Endothelial cell of umbilical vein (primary cell): Measurements from ENCODE around the gene CTR9. TPM values are rescaled to one million over a fixed set of nuclear protein-coding genes. Genes with fewer than 3 reads are reported as not detected.

ENCODE experiments used
- BruUV-seq: library from RNA; stranded (reverse); fragments of 400-500 nt; replicated peaks from 2 replicates; lab custom pipeline; 2021; lab: Mats Ljungman, UMichigan
- CTCF ChIA-PET: fragments of 300-600, 350-600 bp; sonication (Branson Sonifier 250); formaldehyde crosslinking; loops from one replicate; lab custom pipeline; 2021; ENCODE audit warnings: antibody characterized with exemption, inconsistent platforms; lab: Charles Lee
- POLR2A ChIA-PET: fragments of 300-600, 350-600 bp; sonication (Branson Sonifier 250); formaldehyde crosslinking; loops from one replicate; lab custom pipeline; 2021; ENCODE audit warnings: antibody characterized with exemption, inconsistent platforms; lab: Charles Lee
- DNase-seq: peaks from one replicate; pipeline ENCODE4 v3.0.0-alpha.2; 2011; ENCODE audit warnings: low read depth, low spot score
- FAIRE-seq: peaks from 2 replicates; lab custom pipeline; 2011; peaks lifted over from hg19 to GRCh38; lab: Jason Lieb, UNC
- H2AFZ ChIP-seq: 2 replicates; pipeline ENCODE4 v1.6.0; 2012; ENCODE audit warnings: low read depth, low read length, control low read depth, inconsistent platforms
- H3K27ac ChIP-seq: 2 replicates; pipeline ENCODE4 v1.5.1; 2011; ENCODE audit warnings: low read depth, mild to moderate bottlenecking, control low read depth, low read length, moderate library complexity; ENCODE audit not compliant: insufficient read depth
- H3K27me3 ChIP-seq, 2 experiments: 2 replicates each; pipeline versions ENCODE4 v1.6.0 to v1.6.1; 2011; ENCODE audit warnings: low read length in 2 of 2, mixed read lengths in 1 of 2; ENCODE audit not compliant: control insufficient read depth in 2 of 2, insufficient read depth in 2 of 2
- H3K36me3 ChIP-seq, 2 experiments: 2 replicates in 1 of 2; 3 replicates in 1 of 2; pipeline ENCODE4 v1.5.1; 2011; ENCODE audit warnings: low read length in 2 of 2, mild to moderate bottlenecking in 1 of 2, moderate library complexity in 1 of 2; ENCODE audit not compliant: control insufficient read depth in 2 of 2, insufficient read depth in 2 of 2; ENCODE audit errors: extremely low read depth in 1 of 2
- H3K4me1 ChIP-seq: 3 replicates; pipeline ENCODE4 v1.5.1; 2011; ENCODE audit warnings: mild to moderate bottlenecking, low read length; ENCODE audit not compliant: control insufficient read depth, insufficient read depth; ENCODE audit errors: extremely low read depth
- H3K4me2 ChIP-seq: 2 replicates; pipeline ENCODE4 v1.6.1; 2011; ENCODE audit warnings: low read length, control low read depth, mixed read lengths; ENCODE audit not compliant: insufficient read depth
- H3K4me3 ChIP-seq, 3 experiments: fragments of 200-600 bp in 1 of 3; sonication (generic), shearing (Covaris generic) in 1 of 3; replicated peaks in 1 of 3; 2 replicates each; pipeline ENCODE4 v1.5.1; 2011 to 2016; ENCODE audit warnings: control low read depth in 3 of 3, low read length in 3 of 3, mild to moderate bottlenecking in 2 of 3, inconsistent platforms in 1 of 3, low read depth in 1 of 3, moderate library complexity in 1 of 3; ENCODE audit not compliant: insufficient read depth in 1 of 3
- H3K79me2 ChIP-seq: 2 replicates; pipeline ENCODE4 v1.6.0; 2012; ENCODE audit warnings: low read length, inconsistent platforms; ENCODE audit not compliant: control insufficient read depth, insufficient read depth
- H3K9ac ChIP-seq: replicated peaks from 2 replicates; pipeline ENCODE3; 2011; ENCODE audit warnings: low read length, control low read depth; ENCODE audit not compliant: insufficient read depth; ENCODE audit errors: extremely low read depth
- H3K9me1 ChIP-seq: replicated peaks from 3 replicates; pipeline ENCODE4 v1.6.0; 2011; ENCODE audit warnings: mild to moderate bottlenecking, low read length; ENCODE audit not compliant: control insufficient read depth, insufficient read depth; ENCODE audit errors: extremely low read depth
- H3K9me3 ChIP-seq: replicated peaks from 2 replicates; pipeline ENCODE4 v1.5.1; 2012; ENCODE audit warnings: low read length, inconsistent platforms; ENCODE audit not compliant: control insufficient read depth, insufficient read depth
- H4K20me1 ChIP-seq: replicated peaks from 2 replicates; pipeline ENCODE3; 2011; ENCODE audit warnings: mild to moderate bottlenecking, low read length; ENCODE audit not compliant: control insufficient read depth, insufficient read depth; ENCODE audit errors: extremely low read depth
- CTCF ChIP-seq, 2 donors: IDR thresholded peaks; 1 replicate in 1 of 2; 2 replicates in 1 of 2; pipeline ENCODE4 v1.5.1; 2011; ENCODE audit warnings: low read length in 2 of 2, mild to moderate bottlenecking in 2 of 2, moderate library complexity in 2 of 2, control low read depth in 1 of 2, inconsistent platforms in 1 of 2, low read depth in 1 of 2; ENCODE audit not compliant: insufficient read depth in 1 of 2; ENCODE audit errors: extremely low read depth in 1 of 2
- EZH2 ChIP-seq: IDR thresholded peaks from 2 replicates; pipeline ENCODE4 v1.6.1; 2012; ENCODE audit warnings: borderline replicate concordance, low read depth, mild to moderate bottlenecking, moderate library complexity, low read length, inconsistent platforms; ENCODE audit not compliant: severe bottlenecking
- FOS ChIP-seq: IDR thresholded peaks from 2 replicates; pipeline ENCODE4 v1.6.1; 2011; ENCODE audit warnings: mild to moderate bottlenecking, low read length, moderate library complexity, borderline replicate concordance; ENCODE audit not compliant: insufficient read depth
- GATA2 ChIP-seq: IDR thresholded peaks from 2 replicates; pipeline ENCODE4 v1.7.0; 2011; ENCODE audit warnings: low read depth, mild to moderate bottlenecking, moderate library complexity, mixed read lengths, low read length; ENCODE audit not compliant: insufficient read length, insufficient read depth
- JUN ChIP-seq: IDR thresholded peaks from 2 replicates; pipeline ENCODE4 v1.6.1; 2011; ENCODE audit warnings: borderline replicate concordance, low read depth; ENCODE audit not compliant: insufficient read length, insufficient read depth
- MAX ChIP-seq: IDR thresholded peaks from 2 replicates; pipeline ENCODE4 v1.6.1; 2011; ENCODE audit not compliant: insufficient read depth, insufficient read length
- MYC ChIP-seq: IDR thresholded peaks from one replicate; pipeline ENCODE4 v1.6.1; 2011; ENCODE audit warnings: mild to moderate bottlenecking, low read depth, low read length
- POLR2A ChIP-seq: IDR thresholded peaks from 2 replicates; pipeline ENCODE4 v1.6.1; 2012; ENCODE audit warnings: low read depth, mild to moderate bottlenecking, control low read depth, low read length
- POLR2AphosphoS5 ChIP-seq: IDR thresholded peaks from 2 replicates; pipeline ENCODE4 v1.6.1; 2012; ENCODE audit warnings: low read depth, mild to moderate bottlenecking, control low read depth, low read length, moderate library complexity; ENCODE audit not compliant: insufficient read depth
- dilution Hi-C: fragments of 300-500 bp; cut with MboI; formaldehyde crosslinking; loops from one replicate; pipeline ENCODE4 v1.15.0; 2019; ENCODE audit warnings: low sequenced_read_pairs; ENCODE audit not compliant: extremely low pct_ligation_motif_present
- intact Hi-C: fragments of 100-400 bp; cut with micrococcal nuclease; formaldehyde crosslinking; loops from one replicate; pipeline ENCODE4 v1.10.0; 2022
- polyA plus RNA-seq, 4 experiments: library from polyadenylated mRNA; depleted of rRNA in 3 of 4; stranded (reverse) in 3 of 4; unstranded in 1 of 4; fragments of >200 nt; gene quantifications; 2 replicates each; pipeline versions ENCODE4 v1.2.1 to v1.2.3, GENCODE V29; 2011 to 2012; ENCODE audit warnings: missing spikeins in 1 of 4
- total RNA-seq: library from RNA; stranded (reverse); gene quantifications from 2 replicates; pipeline ENCODE4 v1.2.3, GENCODE V29; 2021

CTR9 gene
- total and polyA plus RNA-seq, 2 donors (not counting 3 experiments of a cell fraction or from before 2014, with no cell fraction given), result 7.5 to 33.2 TPM

- Histone ChIP-seq H3K9me3 (no peaks in the 10 kb centered on the region), H4K20me1 (no peaks in the 10 kb centered on the region), H3K9me1 (no peaks in the 10 kb centered on the region), H3K4me3 (no peak overlapping the region), H2AFZ (no peak overlapping the region), H3K4me2 (no peak overlapping the region), H3K27ac (no peak overlapping the region), H3K27me3 (no peaks in the 10 kb centered on the region), H3K9ac (no peak overlapping the region), H3K36me3 (no peaks in the 10 kb centered on the region), H3K4me1 (peaks cover 19% of the 10 kb centered on the region), H3K79me2 (no peaks in the 10 kb centered on the region)
- no TSS peak for BruUV-seq
- CTCF ChIA-PET, result interaction anchor here (3.0 kb wide), 1 partner anchor 16 kb away, joined by 10 read pairs; no protein-coding TSS in a partner anchor
- POLR2A ChIA-PET, result no interaction called here
- dilution Hi-C loops (no loop called here), intact Hi-C loops (no loop called here)
- TF ChIP-seq MAX (no peak), EZH2 (no peak), GATA2 (no peak), CTCF (IDR thresholded peaks at IDR 0.05; ENCODE audit: extremely low read depth in 1 of 2, insufficient read depth in 1 of 2, low read depth in 1 of 2, low read length in 2 of 2) (no peak), JUN (no peak), POLR2A (no peak), MYC (no peak), POLR2AphosphoS5 (no peak), FOS (no peak)
- no peak for DNase-seq
- no peak for FAIRE-seq
Measured at GRCh38 chr11:10786451-10786850, 35.4 kb downstream of the CTR9 start.
